Adrenal gland (tissue), 12 donors: Measurements from ENCODE around the gene PEA15. TPM values are rescaled to one million over a fixed set of nuclear protein-coding genes. Genes with fewer than 3 reads are reported as not detected.

ENCODE experiments used
- DNase-seq, 7 donors: peaks; one replicate each; pipeline ENCODE4 v3.0.0-alpha.2; 2019 to 2020
- H3K27ac ChIP-seq, 5 donors: fragments of 200-600 bp; sonication (generic) in 4 of 5; 1 replicate in 3 of 5; 2 replicates in 2 of 5; pipeline versions ENCODE4 v1.5.1 to v1.8.0; 2016 to 2020; ENCODE audit warnings: mild to moderate bottlenecking in 1 of 5
- H3K27me3 ChIP-seq: fragments of 200-600 bp; 2 replicates; pipeline ENCODE4 v1.8.0; 2021
- H3K36me3 ChIP-seq, 2 donors: fragments of 200-600 bp; replicated peaks in 1 of 2; 1 replicate in 1 of 2; 2 replicates in 1 of 2; pipeline versions ENCODE4 v1.5.1 to v1.8.0; 2018 to 2022
- H3K4me1 ChIP-seq, 2 donors: fragments of 200-600 bp; replicated peaks in 1 of 2; 1 replicate in 1 of 2; 2 replicates in 1 of 2; pipeline versions ENCODE4 v1.5.1 to v1.8.0; 2018 to 2021
- H3K4me3 ChIP-seq, 4 donors: fragments of 200-600 bp; sonication (generic) in 3 of 4; one replicate each; pipeline ENCODE4 v1.5.1; 2016 to 2018
- H3K9me3 ChIP-seq, 3 donors: fragments of 200-600 bp; sonication (generic) in 1 of 3; replicated peaks in 1 of 3; 1 replicate in 2 of 3; 2 replicates in 1 of 3; pipeline versions ENCODE4 v1.5.1 to v1.8.0; 2016 to 2021
- POLR2A ChIP-seq, 2 donors: fragments of 450-650 bp; IDR thresholded peaks; one replicate each; pipeline ENCODE4 v1.6.1; 2017; ENCODE audit warnings: antibody characterized with exemption in 2 of 2, mild to moderate bottlenecking in 2 of 2, moderate library complexity in 1 of 2
- WGBS, 4 donors: extraction: QIAGEN DNeasy Blood & Tissue Kit in 2 of 4; methylation state at CpG; one replicate each; pipeline versions ENCODE4 v1.1.5 to v1.1.7; 2013 to 2017; 5-methylcytosine and 5-hydroxymethylcytosine counted together
- intact Hi-C, 2 donors: fragments of 100-400 bp; cut with DNase I; formaldehyde crosslinking; loops; one replicate each; pipeline versions ENCODE4 v1.14.1 to v1.15.0; 2022 to 2023
- polyA plus RNA-seq, 3 donors: library from polyadenylated mRNA; stranded (reverse); fragments of 200-250 nt in 2 of 3; fragments of 350-450 nt in 1 of 3; fragmentation: Illumina TruSeq in 1 of 3; extraction: RNeasy Lipid Tissue Mini Kit (QIAGEN cat#74804) in 1 of 3; gene quantifications; one replicate each; pipeline ENCODE4 v1.2.3, GENCODE V29; 2013 to 2014
- total RNA-seq, 9 donors: library from RNA; depleted of rRNA in 4 of 9; stranded (reverse); fragments of >200 nt in 4 of 9; fragments of 120-200 nt in 1 of 9; fragmentation: NEBNext Ultra II Directional in 1 of 9; extraction: Animal tissue kit (Norgen Biotek cat#: 25700) in 1 of 9; gene quantifications; one replicate each; pipeline versions ENCODE4 v1.1.0 to v1.2.4, GENCODE V29; 2013 to 2023
- TF ChIP-seq, protein P1 (sequence below), 6 experiments: fragments of 450-650 bp in 4 of 6; fragments of 200-600 bp in 2 of 6; sonication (generic) in 1 of 6; IDR thresholded peaks; 1 replicate in 5 of 6; 2 replicates in 1 of 6; pipeline versions ENCODE4 v1.5.1 to v1.8.0; 2016 to 2021; ENCODE audit warnings: antibody characterized with exemption in 6 of 6, mild to moderate bottlenecking in 2 of 6, moderate library complexity in 1 of 6
- donor health status: healthy with polysubstance abuse.
- donor health status: Bipolar disorder and iron deficiency.
- donor health status: DM: yes; HTN: yes; CAD: no.
- donor health status: DM: no; HTN: no; CAD: no.
- donor health status: DM: no; HTN: no; CAD: no.
- donor health status: DM: yes; HTN: yes; CAD: no.

Gene PEA15
- total and polyA plus RNA-seq, 12 donors, result 40.6 to 445 (median 106) TPM

DNA sequence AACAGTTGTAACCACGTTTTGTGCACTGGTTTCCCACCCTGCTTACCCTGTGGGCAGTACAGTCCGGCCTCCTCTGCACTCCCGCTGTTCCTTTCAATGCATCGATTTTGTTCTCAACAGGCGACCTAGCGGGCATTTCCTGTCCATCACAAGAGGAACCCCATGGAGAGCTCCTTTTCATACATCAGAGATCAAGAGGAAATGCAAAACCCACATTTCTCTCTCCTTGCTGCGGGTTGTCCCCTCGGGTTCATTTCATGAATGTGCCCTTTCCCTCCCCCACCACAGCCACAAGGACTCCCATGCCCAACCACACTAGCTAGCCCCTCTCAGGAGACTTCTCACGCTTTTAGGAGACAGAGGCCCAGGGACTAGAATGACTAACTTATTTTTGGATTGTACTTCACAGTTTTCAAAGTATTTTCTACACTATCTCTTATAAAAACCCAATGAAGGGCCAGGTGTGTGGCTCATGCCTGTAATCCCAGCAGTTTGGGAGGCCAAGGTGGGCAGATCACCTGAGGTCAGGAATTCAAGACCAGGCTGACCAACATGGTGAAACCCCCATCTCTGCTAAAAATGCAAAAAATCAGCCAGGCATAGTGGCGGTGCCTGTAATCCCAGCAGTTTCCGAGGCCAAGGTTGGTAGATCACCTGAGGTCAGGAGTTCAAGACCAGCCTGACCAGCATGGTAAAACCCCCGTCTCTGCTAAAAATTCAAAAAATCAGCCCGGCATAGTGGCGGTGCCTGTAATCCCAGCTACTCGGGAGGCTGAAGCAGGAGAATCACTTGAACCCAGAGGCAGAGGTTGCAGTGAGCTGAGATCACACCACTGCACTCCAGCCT, 35.4 kb upstream of the PEA15 start:
- 57 to 64% (median 62%) methylated on average over 15 of the region's 15 CpGs for WGBS, 4 donors
- peaks cover 4% of the 10 kb centered on the region for H3K27me3 ChIP-seq
- H3K36me3 ChIP-seq, result no peaks in the 10 kb centered on the region
- H3K4me1 ChIP-seq, result no peaks in the 10 kb centered on the region
- no peak for TF ChIP-seq POLR2A (IDR thresholded peaks at IDR 0.05)
- no peaks in the 10 kb centered on the region for H3K9me3 ChIP-seq
- DNase-seq, result peak in 1 of 7 donors; percentile 23
- intact Hi-C loops, result no loop called here
- H3K4me3 ChIP-seq, result no peak overlapping the region
- no peak overlapping the region for H3K27ac ChIP-seq

- TF ChIP-seq, protein P1, sequence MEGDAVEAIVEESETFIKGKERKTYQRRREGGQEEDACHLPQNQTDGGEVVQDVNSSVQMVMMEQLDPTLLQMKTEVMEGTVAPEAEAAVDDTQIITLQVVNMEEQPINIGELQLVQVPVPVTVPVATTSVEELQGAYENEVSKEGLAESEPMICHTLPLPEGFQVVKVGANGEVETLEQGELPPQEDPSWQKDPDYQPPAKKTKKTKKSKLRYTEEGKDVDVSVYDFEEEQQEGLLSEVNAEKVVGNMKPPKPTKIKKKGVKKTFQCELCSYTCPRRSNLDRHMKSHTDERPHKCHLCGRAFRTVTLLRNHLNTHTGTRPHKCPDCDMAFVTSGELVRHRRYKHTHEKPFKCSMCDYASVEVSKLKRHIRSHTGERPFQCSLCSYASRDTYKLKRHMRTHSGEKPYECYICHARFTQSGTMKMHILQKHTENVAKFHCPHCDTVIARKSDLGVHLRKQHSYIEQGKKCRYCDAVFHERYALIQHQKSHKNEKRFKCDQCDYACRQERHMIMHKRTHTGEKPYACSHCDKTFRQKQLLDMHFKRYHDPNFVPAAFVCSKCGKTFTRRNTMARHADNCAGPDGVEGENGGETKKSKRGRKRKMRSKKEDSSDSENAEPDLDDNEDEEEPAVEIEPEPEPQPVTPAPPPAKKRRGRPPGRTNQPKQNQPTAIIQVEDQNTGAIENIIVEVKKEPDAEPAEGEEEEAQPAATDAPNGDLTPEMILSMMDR (IDR thresholded peaks at IDR 0.05), result no peak
- TF ChIP-seq POLR2A (IDR thresholded peaks at IDR 0.05), result no peak
- 85 to 93% (median 88%) methylated on average over 4 of the region's 4 CpGs for WGBS, 4 donors
- Histone ChIP-seq H3K9me3 (no peaks in the 10 kb centered on the region), H3K27ac (no peak overlapping the region), H3K4me1 (no peaks in the 10 kb centered on the region), H3K27me3 (peaks cover 4% of the 10 kb centered on the region), H3K4me3 (no peak overlapping the region), H3K36me3 (no peaks in the 10 kb centered on the region)
- DNase-seq, result no peak
- intact Hi-C loops, result no loop called here
Observed at GRCh38 chr1:160171354-160171753, 33.8 kb upstream of the PEA15 start.

DNA sequence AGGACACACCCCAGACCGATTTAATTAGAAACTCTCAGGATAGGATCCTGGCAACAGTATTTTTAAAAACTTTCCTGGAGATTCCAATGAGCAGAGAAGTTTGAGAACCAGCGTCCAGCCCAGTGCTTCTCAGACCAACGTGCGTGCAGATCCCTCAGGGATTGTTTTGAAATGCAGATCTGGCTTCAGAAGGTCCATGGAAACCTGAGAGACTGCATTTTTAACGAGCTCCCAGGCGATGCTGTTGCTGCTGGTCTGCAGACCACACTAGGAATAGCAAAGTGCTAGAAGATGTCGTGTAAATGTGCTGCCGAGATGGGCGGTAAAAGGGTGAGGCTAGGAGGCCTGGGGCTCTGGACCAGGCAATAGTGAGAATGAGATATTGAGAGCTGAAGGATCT, 33.2 kb upstream of the PEA15 start:
- no peaks in the 10 kb centered on the region for H3K9me3 ChIP-seq
- H3K27me3 ChIP-seq, result peaks cover 4% of the 10 kb centered on the region
- intact Hi-C loops, result no loop called here
- H3K36me3 ChIP-seq, result no peaks in the 10 kb centered on the region
- no peak for DNase-seq
- H3K4me1 ChIP-seq, result no peaks in the 10 kb centered on the region
- no peak for TF ChIP-seq POLR2A (IDR thresholded peaks at IDR 0.05)
- TF ChIP-seq, protein P1 (IDR thresholded peaks at IDR 0.05), result no peak
- 66 to 76% (median 67%) methylated on average over 9 of the region's 9 CpGs for WGBS, 4 donors
- no peak overlapping the region for H3K27ac ChIP-seq
- H3K4me3 ChIP-seq, result no peak overlapping the region

- no peak for TF ChIP-seq POLR2A (IDR thresholded peaks at IDR 0.05)
- 84 to 95% (median 88%) methylated on average over 2 of the region's 2 CpGs for WGBS, 4 donors
- H3K27me3 ChIP-seq, result no peaks in the 10 kb centered on the region
- H3K27ac ChIP-seq, result no peak overlapping the region
- DNase-seq, result no peak
- H3K9me3 ChIP-seq, result no peaks in the 10 kb centered on the region
- H3K36me3 ChIP-seq, result no peaks in the 10 kb centered on the region
- H3K4me1 ChIP-seq, result no peaks in the 10 kb centered on the region
- H3K4me3 ChIP-seq, result no peak overlapping the region
- intact Hi-C loops, result no loop called here
Observed at GRCh38 chr1:160177231-160177630, 28.0 kb upstream of the PEA15 start.

DNA sequence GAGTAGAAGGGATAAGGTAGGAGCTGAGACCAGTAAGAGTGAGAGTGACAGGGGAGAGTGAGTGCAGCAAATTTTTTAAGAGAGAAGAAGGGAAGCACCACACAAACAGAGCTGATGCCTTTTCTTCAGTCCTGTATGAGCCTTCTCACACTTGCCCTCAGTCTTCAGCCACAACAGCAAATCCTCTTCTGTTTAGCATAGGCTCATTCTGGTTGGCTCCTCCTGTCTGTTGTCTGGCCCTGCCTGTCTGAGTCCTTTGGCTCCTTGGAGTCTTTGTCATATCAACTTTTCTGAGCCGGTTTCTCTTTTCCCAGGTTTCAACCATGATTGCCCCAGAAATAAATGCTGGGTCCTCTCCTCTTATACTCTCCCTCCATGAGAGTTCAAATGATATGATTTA, 27.5 kb upstream of the PEA15 start:
- no peaks in the 10 kb centered on the region for H3K36me3 ChIP-seq
- intact Hi-C loops, result no loop called here
- 79 to 100% (median 91%) methylated on average over 1 of the region's 1 CpG for WGBS, 4 donors

More for the DNA sequence above, 27.5 kb upstream of the PEA15 start:
- TF ChIP-seq POLR2A (IDR thresholded peaks at IDR 0.05), result no peak
- TF ChIP-seq, protein P1 (IDR thresholded peaks at IDR 0.05), result no peak
- Histone ChIP-seq H3K9me3 (no peaks in the 10 kb centered on the region), H3K27me3 (no peaks in the 10 kb centered on the region), H3K4me1 (no peaks in the 10 kb centered on the region), H3K4me3 (no peak overlapping the region), H3K27ac (no peak overlapping the region)
- DNase-seq, result no peak
